ENCODE measurements around the gene LRRC47.
"Not testable (repeated sequence)": the region's sequence is repeated elsewhere in the genome, so short reads cannot be mapped to it uniquely, and the experiment has no call there.

LRRC47 gene

GRCh38 chr1:3772027-3772714 lies 24.1 kb downstream of the LRRC47 start:
- DNase-seq (ENCODE audit: low read depth in 2 of 2) = peak; percentile 62 to 78

GRCh38 chr1:3771108-3772026 lies 24.9 kb downstream of the LRRC47 start:
- DNase-seq (ENCODE audit: low read depth in 2 of 2) = no peak

GRCh38 chr1:3770047-3770765 lies 26.1 kb downstream of the LRRC47 start:
- no peak for DNase-seq (ENCODE audit: low read depth in 2 of 2)

GRCh38 chr1:3768811-3769390 lies 27.4 kb downstream of the LRRC47 start:
- DNase-seq (ENCODE audit: low read depth in 2 of 2) = no peak

- DNase-seq (ENCODE audit: low read depth in 2 of 2) = no peak
Measured at GRCh38 chr1:3767328-3767925, 28.9 kb downstream of the LRRC47 start.

GRCh38 chr1:3763351-3764125 lies 32.8 kb downstream of the LRRC47 start:
- no peak for DNase-seq (ENCODE audit: low read depth in 2 of 2)

- no peak for DNase-seq (ENCODE audit: low read depth in 2 of 2)
Measured at GRCh38 chr1:3762873-3763228, 33.4 kb downstream of the LRRC47 start.

GRCh38 chr1:3762151-3762872 lies 34.0 kb downstream of the LRRC47 start:
- DNase-seq (ENCODE audit: low read depth in 2 of 2) = no peak

- no peak for DNase-seq (ENCODE audit: low read depth in 2 of 2)
Measured at GRCh38 chr1:3761296-3762010, 34.8 kb downstream of the LRRC47 start.

GRCh38 chr1:3759796-3760195 lies 36.5 kb downstream of the LRRC47 start:
- DNase-seq (ENCODE audit: low read depth in 2 of 2) = no peak

- no peak for DNase-seq (ENCODE audit: low read depth in 2 of 2)
Measured at GRCh38 chr1:3759164-3759563, 37.1 kb downstream of the LRRC47 start.

- no peak for DNase-seq (ENCODE audit: low read depth in 2 of 2)
Measured at GRCh38 chr1:3756394-3756793, 39.9 kb downstream of the LRRC47 start.

GRCh38 chr1:3753656-3754454 lies 42.4 kb downstream of the LRRC47 start:
- no peak for DNase-seq (ENCODE audit: low read depth in 2 of 2)

- DNase-seq (ENCODE audit: low read depth in 2 of 2) = no peak
Measured at GRCh38 chr1:3752400-3752945, 43.8 kb downstream of the LRRC47 start, which contains the start of gene CCDC27. Gene CCDC27 (plus strand): TSS chr1:3752450. CDS start chr1:3752482, 32 bp downstream.

- no peak for DNase-seq (ENCODE audit: low read depth in 2 of 2)
Measured at GRCh38 chr1:3750741-3751140, 45.6 kb downstream of the LRRC47 start.

- no peak for DNase-seq (ENCODE audit: low read depth in 2 of 2)
Measured at GRCh38 chr1:3749512-3749911, 46.8 kb downstream of the LRRC47 start.

GRCh38 chr1:3748316-3748900 lies 47.9 kb downstream of the LRRC47 start:
- DNase-seq (ENCODE audit: low read depth in 2 of 2) = not testable (repeated sequence)

GRCh38 chr1:3747903-3748302 lies 48.4 kb downstream of the LRRC47 start:
- DNase-seq (ENCODE audit: low read depth in 2 of 2) = no peak
